ENCODE measurements around the gene NCOA7.

DNA sequence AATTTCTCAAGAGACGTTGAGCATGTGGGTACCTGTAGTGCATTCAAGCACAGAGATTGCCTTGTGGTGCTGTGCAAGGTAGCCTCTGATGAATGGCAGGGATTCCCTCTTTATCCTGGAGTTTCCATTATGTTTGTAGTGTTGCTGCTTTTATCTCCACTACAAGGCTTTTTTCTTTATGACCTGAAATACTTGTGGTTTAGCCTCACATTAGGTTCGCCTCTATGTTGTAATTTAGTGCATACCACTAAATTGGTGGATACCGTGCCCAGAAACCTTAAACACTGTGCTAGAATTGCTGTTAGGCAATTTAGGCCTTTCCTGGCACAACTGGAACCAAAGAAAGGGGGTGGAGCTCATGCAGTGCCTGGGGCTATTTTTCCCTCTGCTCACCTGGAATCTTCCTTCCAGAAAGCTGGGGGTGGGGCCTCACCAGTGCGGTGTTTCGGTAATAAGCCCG, 76.8 kb downstream of the NCOA7 start:
- TF ChIP-seq, protein P1, sequence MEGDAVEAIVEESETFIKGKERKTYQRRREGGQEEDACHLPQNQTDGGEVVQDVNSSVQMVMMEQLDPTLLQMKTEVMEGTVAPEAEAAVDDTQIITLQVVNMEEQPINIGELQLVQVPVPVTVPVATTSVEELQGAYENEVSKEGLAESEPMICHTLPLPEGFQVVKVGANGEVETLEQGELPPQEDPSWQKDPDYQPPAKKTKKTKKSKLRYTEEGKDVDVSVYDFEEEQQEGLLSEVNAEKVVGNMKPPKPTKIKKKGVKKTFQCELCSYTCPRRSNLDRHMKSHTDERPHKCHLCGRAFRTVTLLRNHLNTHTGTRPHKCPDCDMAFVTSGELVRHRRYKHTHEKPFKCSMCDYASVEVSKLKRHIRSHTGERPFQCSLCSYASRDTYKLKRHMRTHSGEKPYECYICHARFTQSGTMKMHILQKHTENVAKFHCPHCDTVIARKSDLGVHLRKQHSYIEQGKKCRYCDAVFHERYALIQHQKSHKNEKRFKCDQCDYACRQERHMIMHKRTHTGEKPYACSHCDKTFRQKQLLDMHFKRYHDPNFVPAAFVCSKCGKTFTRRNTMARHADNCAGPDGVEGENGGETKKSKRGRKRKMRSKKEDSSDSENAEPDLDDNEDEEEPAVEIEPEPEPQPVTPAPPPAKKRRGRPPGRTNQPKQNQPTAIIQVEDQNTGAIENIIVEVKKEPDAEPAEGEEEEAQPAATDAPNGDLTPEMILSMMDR (IDR thresholded peaks at IDR 0.05): no peak
- TF ChIP-seq POLR2A (IDR thresholded peaks at IDR 0.05): no peak
